SHP77 treated with DMSO at 0.1 percent for 48 hours (cell line): Measurements from ENCODE around the gene EEIG1.

ENCODE experiments used
- DNase-seq: peaks from one replicate; lab custom pipeline; 2025; lab: John Stamatoyannopoulos, UW

EEIG1 gene

GRCh38 chr9:128001151-128001778, 20.5 kb upstream of the EEIG1 start:
- no peak for DNase-seq

- no peak for DNase-seq
These were observed 18.7 kb upstream of the EEIG1 start for GRCh38 chr9:127999461-127999860.

- DNase-seq = no peak
These were observed 12.9 kb upstream of the EEIG1 start for GRCh38 chr9:127993721-127994120.

DNA sequence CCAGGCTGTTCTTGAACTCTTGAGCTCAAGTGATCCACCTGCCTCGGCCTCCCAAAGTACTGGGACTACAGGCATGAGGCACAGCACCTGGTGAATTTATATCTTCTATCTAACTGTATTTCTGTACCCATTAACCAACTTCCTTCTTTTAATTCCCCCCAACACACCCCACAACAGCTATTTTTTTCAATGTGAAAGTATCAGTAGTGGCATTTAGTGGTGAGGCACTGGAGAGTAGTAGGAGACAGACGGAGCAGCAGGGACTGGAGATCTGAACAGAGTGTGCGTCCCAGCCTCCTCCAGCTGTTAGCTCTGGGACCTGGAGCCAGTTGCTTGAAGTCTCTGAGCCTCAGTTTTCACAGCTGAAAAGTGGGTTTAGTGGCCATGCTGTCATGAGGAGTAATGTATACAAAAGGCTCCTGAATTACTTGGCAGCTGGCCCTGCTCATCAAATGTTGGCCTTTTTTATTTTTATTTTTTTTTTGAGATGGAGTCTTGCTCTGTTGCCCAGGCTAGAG, 11.0 kb upstream of the EEIG1 start:
- DNase-seq = no peak

GRCh38 chr9:127991017-127991756, 10.4 kb upstream of the EEIG1 start:
- no peak for DNase-seq

DNA sequence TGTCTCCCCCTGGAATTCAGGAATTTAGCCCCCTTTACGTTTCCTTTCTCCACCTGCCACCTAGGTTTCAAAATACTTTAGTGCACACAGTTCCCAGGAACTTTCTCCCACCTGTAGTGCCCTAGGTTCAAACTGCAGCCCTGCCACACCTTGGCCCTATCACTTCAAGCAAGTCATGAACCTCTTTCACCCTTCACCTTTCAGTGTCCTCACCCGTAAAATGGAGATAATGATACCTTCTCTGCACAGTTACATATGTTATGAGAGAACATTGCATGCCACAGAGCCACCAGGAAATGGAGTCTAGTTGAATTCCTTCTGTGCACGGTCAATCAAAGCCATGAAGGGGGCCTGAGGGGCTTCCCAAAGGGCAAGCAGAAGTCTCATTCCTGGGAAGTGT, 9.8 kb upstream of the EEIG1 start:
- no peak for DNase-seq

GRCh38 chr9:127989094-127989493, 8.3 kb upstream of the EEIG1 start:
- no peak for DNase-seq

DNA sequence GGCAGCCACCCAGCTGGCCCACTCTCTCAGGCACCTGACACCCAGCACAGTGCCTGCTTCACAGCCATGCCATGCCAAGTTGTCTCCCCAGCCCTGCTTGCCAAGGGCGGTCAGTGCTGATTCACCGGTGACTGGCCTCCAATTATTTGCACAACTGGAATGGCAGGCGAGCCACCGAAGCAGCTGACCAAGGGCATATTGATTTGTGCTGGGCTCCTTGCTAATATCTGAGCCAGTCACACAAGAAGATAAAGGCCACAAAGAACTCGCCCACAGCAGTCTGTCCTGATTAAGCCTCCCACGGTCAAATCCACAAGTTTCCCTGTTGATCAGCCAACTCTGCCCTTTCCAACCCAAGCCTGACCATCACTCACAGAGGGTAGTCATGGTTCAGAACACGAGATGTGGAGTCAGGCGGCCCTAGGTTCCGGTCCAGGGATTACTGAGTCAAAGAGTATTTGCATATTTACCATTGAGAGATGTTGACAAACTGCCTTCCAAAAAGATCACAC, 6.4 kb upstream of the EEIG1 start:
- DNase-seq = no peak

GRCh38 chr9:127985011-127985410, 4.2 kb upstream of the EEIG1 start:
- no peak for DNase-seq

DNA sequence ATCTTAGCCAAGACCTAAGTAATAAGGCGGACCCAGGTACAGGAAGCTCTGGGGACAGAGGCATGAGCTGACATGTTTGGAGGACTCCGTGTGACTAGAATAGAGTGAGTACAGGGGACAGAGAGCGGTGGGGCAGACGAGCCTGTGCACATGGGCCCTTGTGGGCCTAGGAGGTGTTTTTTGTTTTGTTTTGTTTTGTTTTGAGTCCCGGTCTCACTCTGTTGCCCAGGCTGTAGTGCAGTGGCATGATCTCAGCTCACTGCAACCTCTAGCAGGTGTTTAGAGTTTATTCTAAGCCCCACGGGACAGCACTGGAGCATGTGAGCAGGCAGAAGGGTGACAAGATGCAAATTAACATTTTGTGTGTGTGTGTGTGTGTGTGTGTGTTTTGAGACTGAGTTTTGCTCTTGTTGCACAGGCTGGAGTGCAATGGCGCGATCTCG, 3.1 kb upstream of the EEIG1 start:
- DNase-seq = no peak

DNA sequence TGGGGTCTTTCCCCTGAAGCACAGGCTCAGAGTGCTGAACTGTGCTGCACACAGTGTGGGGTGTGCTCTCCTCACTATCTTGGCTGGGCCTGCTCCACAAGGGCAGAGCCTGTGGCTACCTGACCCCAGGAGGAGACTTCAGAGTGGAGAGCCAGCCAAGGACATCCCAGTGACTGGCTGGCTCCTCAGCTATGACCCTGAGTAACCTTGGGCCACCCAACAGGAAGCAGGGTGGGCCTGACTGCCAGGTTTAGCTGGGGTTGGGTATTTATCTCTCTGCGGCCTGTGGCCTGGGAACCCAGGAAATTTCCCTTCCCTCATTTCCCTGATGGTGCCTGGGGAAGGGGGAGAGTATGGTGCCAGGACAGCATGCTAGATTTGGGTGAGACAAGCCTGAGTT, 2.1 kb upstream of the EEIG1 start:
- DNase-seq = no peak

DNA sequence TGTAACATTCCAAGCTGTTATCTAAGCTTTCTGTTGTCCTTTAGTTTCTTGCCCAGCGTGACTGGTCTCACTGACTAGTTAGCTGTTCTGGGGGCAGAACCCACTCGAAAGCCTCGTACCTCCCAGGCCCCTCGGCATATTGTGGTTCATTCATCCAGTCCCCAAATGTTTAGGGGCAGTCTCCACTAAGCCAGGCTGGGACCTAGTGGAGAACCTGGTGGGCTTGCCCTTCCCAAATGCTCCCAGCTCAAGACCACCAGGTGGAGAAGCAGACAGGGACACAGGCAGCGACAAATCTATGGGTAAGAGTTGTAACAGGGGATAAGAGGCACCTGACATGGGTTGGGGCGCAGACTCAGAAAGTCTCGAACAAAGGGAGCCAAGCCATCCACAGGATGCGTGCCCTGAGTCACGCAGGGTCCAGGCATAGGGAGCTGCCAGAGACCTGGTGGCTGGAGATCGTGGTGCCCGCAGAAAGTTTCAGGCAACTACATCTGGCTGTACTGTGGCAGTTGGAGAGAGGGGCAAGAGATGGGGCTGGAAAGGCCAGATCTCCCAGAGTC, 851 bp upstream of the EEIG1 start:
- DNase-seq = no peak

GRCh38 chr9:127980060-127980705, 606 bp downstream of the EEIG1 start:
- DNase-seq = no peak

- DNase-seq = no peak
These were observed 1.3 kb downstream of the EEIG1 start for GRCh38 chr9:127979333-127980059.

DNA sequence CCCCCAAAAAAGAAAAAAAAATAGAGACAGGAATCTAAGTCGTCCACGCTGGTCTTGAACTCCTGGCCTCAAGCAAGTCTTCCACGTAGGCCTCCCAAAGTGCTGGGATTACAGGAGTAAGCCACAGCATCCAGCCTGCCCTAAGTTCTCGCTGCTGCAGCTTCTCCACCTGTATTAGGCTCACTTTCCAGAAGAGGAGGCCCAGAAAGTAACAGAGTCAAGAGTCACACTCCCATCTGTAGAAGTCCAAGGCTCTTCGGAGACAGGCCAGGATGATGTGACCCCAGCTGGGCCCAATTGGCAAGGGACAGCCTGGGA, 1.8 kb downstream of the EEIG1 start:
- DNase-seq = no peak

DNA sequence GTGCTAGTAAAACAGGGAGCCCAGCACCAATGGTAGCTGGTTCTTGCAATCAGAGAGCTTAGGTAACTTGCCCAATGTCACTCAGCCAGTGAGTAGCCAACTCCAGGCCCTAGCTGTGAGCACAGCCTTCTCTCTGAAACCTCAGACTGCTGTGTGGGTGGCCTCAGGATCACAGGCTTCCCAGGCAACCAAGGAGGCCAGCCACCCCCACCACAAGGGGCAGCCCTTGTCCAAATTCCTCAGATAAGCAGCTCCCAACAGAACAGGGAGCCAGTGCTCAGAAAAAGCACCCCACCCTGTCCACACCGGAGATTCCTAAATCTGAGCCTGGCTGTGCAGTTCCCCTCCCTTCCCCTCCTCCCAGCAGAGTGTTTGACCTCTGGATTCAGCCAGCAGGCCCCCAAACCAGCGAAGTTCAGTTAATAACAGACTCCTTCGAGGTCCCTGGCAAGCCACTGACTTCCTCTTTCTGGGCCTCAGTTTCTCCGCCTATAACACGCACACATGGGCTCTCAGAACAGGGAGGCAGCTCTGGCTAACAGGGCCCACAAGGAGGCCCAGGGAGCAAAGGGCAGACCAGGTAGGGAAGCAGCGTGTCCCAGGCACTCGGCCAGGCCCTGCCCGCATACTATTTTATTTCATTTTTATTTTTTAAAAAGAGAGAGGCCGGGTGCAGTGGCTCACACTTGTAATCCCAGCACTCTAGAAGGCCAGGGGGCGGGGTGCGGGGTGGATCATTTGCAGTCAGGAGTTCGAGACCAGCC, 2.7 kb downstream of the EEIG1 start:
- no peak for DNase-seq

GRCh38 chr9:127977009-127977883, 3.5 kb downstream of the EEIG1 start:
- DNase-seq = no peak

- DNase-seq = no peak
These were observed 4.3 kb downstream of the EEIG1 start for GRCh38 chr9:127976498-127976897.

DNA sequence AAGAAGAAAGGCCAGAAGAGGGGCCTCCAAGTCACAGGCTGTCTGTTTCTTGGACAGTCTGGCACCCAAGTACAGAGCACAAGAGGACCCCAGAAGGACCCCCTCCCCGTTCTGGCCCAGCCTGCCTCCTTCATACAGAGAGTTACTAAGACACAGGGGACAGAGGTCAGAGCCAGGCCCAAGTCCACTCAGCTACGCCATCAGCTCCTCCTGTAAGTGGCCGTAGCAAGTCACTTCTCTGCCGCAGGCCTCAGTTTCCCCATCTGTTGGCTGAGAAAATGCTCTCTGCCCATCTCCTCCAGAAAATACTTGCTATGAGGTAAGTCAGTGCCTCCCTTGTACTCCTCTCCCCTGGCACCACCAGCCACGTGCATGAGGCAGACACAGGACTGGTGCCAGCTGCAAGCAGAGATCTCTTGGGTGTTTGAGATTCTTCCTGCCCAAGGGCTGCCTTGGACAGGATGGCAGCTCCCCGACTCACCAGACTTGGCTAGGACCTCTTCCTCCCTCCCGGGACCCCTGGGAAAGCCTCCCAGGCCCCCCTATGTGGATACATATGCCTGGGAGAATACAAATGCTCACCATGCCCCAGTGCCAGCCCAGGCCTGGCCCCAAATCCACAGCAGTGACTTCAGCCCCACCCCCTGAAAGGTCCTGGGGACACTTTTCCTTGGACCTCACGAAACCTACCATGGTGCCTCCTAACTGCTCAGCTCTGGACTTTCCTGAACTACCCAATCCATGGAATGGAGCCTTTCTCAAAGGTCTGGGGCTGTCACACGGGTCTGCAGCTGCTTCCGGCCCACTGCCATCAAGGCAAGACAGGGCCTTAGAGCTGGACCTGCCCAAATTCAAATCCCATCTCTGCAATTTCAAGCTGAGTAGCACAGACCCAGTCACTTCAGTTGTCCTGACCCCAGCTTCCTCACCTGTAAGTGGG, 5.1 kb downstream of the EEIG1 start:
- DNase-seq = no peak
